CD8-positive, alpha-beta memory T cell (primary cell): ENCODE measurements around the gene ZNF433. TPM values are rescaled to one million over a fixed set of nuclear protein-coding genes. Genes with fewer than 3 reads are reported as not detected.
"Not testable (repeated sequence)": the region's sequence is repeated elsewhere in the genome, so short reads cannot be mapped to it uniquely, and the experiment has no call there.

Experiments
- CTCF ChIA-PET: fragments of 350-600 bp; sonication (Branson Sonifier 250); formaldehyde crosslinking; loops from one replicate; lab custom pipeline; 2021; ENCODE audit warnings: antibody characterized with exemption; lab: Charles Lee
- POLR2A ChIA-PET: fragments of 350-600 bp; sonication (Branson Sonifier 250); formaldehyde crosslinking; loops from one replicate; lab custom pipeline; 2021; ENCODE audit warnings: antibody characterized with exemption; lab: Charles Lee
- DNase-seq, 5 donors: peaks; one replicate each; pipeline versions ENCODE4 v3.0.0 to v3.0.0-alpha.2; 2020 to 2022; ENCODE audit warnings: mixed read lengths in 1 of 5
- H3K27ac ChIP-seq: one replicate; pipeline ENCODE4 v1.7.0; 2013; ENCODE audit warnings: low read depth, mild to moderate bottlenecking, low read length, moderate library complexity
- H3K27me3 ChIP-seq: 2 replicates; pipeline ENCODE4 v1.7.0; 2013; ENCODE audit warnings: low read length, mild to moderate bottlenecking; ENCODE audit not compliant: insufficient read depth, poor library complexity, severe bottlenecking
- H3K36me3 ChIP-seq: 2 replicates; pipeline ENCODE4 v1.7.0; 2013; ENCODE audit warnings: mild to moderate bottlenecking, low read length, moderate library complexity; ENCODE audit not compliant: insufficient read depth
- H3K4me1 ChIP-seq: 2 replicates; pipeline ENCODE4 v1.7.0; 2013; ENCODE audit warnings: mild to moderate bottlenecking, low read length, moderate library complexity; ENCODE audit not compliant: insufficient read depth
- H3K4me3 ChIP-seq: 2 replicates; pipeline ENCODE4 v1.7.0; 2013; ENCODE audit warnings: mild to moderate bottlenecking, low read length
- H3K9me3 ChIP-seq: 2 replicates; pipeline ENCODE4 v1.7.0; 2013; ENCODE audit warnings: mild to moderate bottlenecking, low read length
- H3K27ac Mint-ChIP-seq, 8 donors: one replicate each; pipeline ENCODE4 v1.8.0; 2020 to 2021; ENCODE audit warnings: mixed read lengths in 8 of 8, mild to moderate bottlenecking in 6 of 8, inconsistent platforms in 3 of 8, moderate library complexity in 3 of 8
- H3K27me3 Mint-ChIP-seq, 2 donors: one replicate each; pipeline ENCODE4 v1.8.0; 2020 to 2021; ENCODE audit warnings: mixed read lengths in 2 of 2, mild to moderate bottlenecking in 1 of 2, moderate library complexity in 1 of 2
- H3K36me3 Mint-ChIP-seq, 3 donors: one replicate each; pipeline ENCODE4 v1.8.0; 2020 to 2021; ENCODE audit warnings: mixed read lengths in 3 of 3, inconsistent platforms in 1 of 3, mild to moderate bottlenecking in 1 of 3
- H3K4me1 Mint-ChIP-seq, 3 donors: one replicate each; pipeline ENCODE4 v1.8.0; 2020 to 2021; ENCODE audit warnings: mixed read lengths in 3 of 3, inconsistent platforms in 1 of 3, mild to moderate bottlenecking in 1 of 3
- H3K4me3 Mint-ChIP-seq, 7 donors: one replicate each; pipeline ENCODE4 v1.8.0; 2020 to 2021; ENCODE audit warnings: mixed read lengths in 7 of 7, mild to moderate bottlenecking in 6 of 7, moderate library complexity in 4 of 7, inconsistent platforms in 2 of 7
- H3K9me3 Mint-ChIP-seq, 5 donors: one replicate each; pipeline ENCODE4 v1.8.0; 2020 to 2022; ENCODE audit warnings: mixed read lengths in 5 of 5, mild to moderate bottlenecking in 3 of 5, moderate library complexity in 2 of 5, inconsistent platforms in 1 of 5
- polyA plus RNA-seq: library from polyadenylated mRNA; unstranded; fragments of 300-500 nt; fragmentation: Illumina TruSeq; gene quantifications from one replicate; pipeline ENCODE4 v1.2.3, GENCODE V29; 2021
- total RNA-seq, 2 experiments: library from RNA; stranded (reverse); gene quantifications; one replicate each; pipeline ENCODE4 v1.2.3, GENCODE V29; 2021

The ZNF433 gene
- under 1 TPM; 0.35 to 0.58 TPM for total RNA-seq
- polyA plus RNA-seq: 3.2 TPM

GRCh38 chr19:12035220-12036172 lies at the start of gene ZNF433:
ZNF433 (minus strand) TSS chr19:12035679; CDS start chr19:12035539, 140 bp downstream.
- POLR2A ChIA-PET: no interaction called here
- CTCF ChIA-PET: interaction anchor here (0.8 to 1.4 kb wide), 4 partner anchors 16 to 112 kb away, joined by 3 to 6 read pairs (median 4); no protein-coding TSS in a partner anchor
- Mint-ChIP-seq H3K27me3 (peaks cover 8 to 13% of the 10 kb centered on the region in 2 donors), H3K36me3 (peaks cover 0 to 26% (median 2%) of the 10 kb centered on the region in 3 donors), H3K4me1 (peaks cover 5 to 17% (median 7%) of the 10 kb centered on the region in 3 donors), H3K4me3 (peak within 1 kb of the TSS; percentile 75 to 93 (median 84)), H3K9me3 (peaks cover 0 to 52% (median 30%) of the 10 kb centered on the region in 5 donors), H3K27ac (peak within 1 kb of the TSS in 4 of 8 donors; percentile 26 to 64 (median 54))
- H3K4me1 ChIP-seq: no peaks in the 10 kb centered on the region
- H3K27ac ChIP-seq: no peak within 1 kb of the TSS
- peak within 1 kb of the TSS; percentile 40 for H3K4me3 ChIP-seq
- no peaks in the 10 kb centered on the region for H3K36me3 ChIP-seq
- H3K9me3 ChIP-seq: no peaks in the 10 kb centered on the region
- peak; percentile 35 to 64 (median 55) for DNase-seq
- H3K27me3 ChIP-seq: no peaks in the 10 kb centered on the region

DNA sequence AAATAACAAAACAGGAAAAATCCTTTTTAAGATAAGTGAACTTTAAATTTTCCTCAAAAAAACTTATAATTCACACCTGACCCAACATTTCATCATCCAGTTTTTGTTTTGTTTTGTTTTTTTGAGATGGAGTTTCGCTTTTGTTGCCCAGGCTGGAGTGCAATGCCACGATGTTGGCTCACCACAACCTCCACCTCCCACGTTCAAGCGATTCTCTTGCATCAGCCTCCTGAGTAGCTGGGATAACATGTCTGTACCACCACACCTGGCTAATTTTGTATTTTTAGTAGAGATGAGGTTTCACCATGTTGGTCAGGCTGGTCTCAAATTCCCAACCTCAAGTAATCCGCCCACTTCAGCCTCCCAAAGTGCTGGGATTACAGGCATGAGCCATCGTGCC lies 47.9 kb upstream of the ZNF433 start:
- H3K4me3 ChIP-seq, H3K27ac ChIP-seq, H3K36me3 ChIP-seq, H3K9me3 ChIP-seq, H3K4me1 ChIP-seq, H3K27me3 ChIP-seq, H3K27me3 Mint-ChIP-seq, DNase-seq, CTCF ChIA-PET, H3K27ac Mint-ChIP-seq, POLR2A ChIA-PET, H3K36me3 Mint-ChIP-seq, H3K4me3 Mint-ChIP-seq, H3K4me1 Mint-ChIP-seq: not testable (repeated sequence)
- peaks cover 10 to 45% (median 38%) of the 10 kb centered on the region in 5 donors for H3K9me3 Mint-ChIP-seq

DNA sequence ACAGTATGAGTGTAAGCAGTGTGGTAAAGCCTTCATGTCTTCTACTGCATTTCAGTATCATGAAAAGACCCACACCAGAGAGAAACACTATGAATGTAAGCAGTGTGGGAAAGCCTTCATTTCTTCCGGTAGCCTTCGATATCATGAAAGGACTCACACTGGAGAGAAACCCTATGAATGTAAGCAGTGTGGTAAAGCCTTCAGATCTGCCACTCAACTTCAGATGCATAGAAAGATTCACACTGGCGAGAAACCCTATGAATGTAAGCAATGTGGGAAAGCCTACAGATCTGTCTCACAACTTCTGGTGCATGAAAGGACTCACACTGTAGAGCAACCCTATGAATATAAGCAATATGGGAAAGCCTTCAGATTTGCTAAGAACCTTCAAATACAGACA lies 41.9 kb upstream of the ZNF433 start:
- ChIA-PET POLR2A (no interaction called here), CTCF (no interaction called here)
- Mint-ChIP-seq H3K9me3 (peaks cover 27 to 91% (median 83%) of the 10 kb centered on the region in 5 donors), H3K4me1 (no peaks in the 10 kb centered on the region), H3K36me3 (peaks cover 14 to 51% (median 45%) of the 10 kb centered on the region in 3 donors), H3K4me3 (no peak overlapping the region), H3K27ac (no peak overlapping the region), H3K27me3 (no peaks in the 10 kb centered on the region)
- DNase-seq: no peak
- Histone ChIP-seq H3K4me1 (no peaks in the 10 kb centered on the region), H3K27ac (no peak overlapping the region), H3K27me3 (no peaks in the 10 kb centered on the region), H3K9me3 (peaks cover 39% of the 10 kb centered on the region), H3K4me3 (no peak overlapping the region), H3K36me3 (peaks cover 24% of the 10 kb centered on the region)

DNA sequence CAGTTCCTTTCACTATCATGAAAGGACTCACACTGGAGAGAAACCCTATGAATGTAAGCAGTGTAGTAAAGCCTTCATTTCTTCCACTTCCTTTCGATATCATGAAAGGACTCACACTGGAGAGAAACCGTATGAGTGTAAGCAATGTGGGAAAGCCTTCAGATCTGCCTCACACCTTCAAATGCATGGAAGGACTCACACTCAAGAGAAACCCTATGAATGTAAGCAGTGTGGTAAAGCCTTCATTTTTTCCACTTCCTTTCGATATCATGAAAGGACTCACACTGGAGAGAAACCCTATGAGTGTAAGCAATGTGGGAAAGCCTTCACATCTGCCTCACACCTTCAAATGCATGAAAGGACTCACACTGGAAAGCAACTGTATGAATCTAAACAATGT lies 40.9 kb upstream of the ZNF433 start:
- H3K36me3 ChIP-seq: peaks cover 24% of the 10 kb centered on the region
- H3K4me3 Mint-ChIP-seq, H3K4me3 ChIP-seq, H3K27ac ChIP-seq, CTCF ChIA-PET, H3K27me3 Mint-ChIP-seq, H3K27me3 ChIP-seq, DNase-seq, H3K27ac Mint-ChIP-seq, H3K4me1 ChIP-seq, POLR2A ChIA-PET, H3K4me1 Mint-ChIP-seq: not testable (repeated sequence)
- H3K36me3 Mint-ChIP-seq: peaks cover 14 to 53% (median 45%) of the 10 kb centered on the region in 3 donors
- peaks cover 39% of the 10 kb centered on the region for H3K9me3 ChIP-seq
- H3K9me3 Mint-ChIP-seq: peaks cover 27 to 93% (median 86%) of the 10 kb centered on the region in 5 donors

GRCh38 chr19:12075538-12076139 lies 40.2 kb upstream of the ZNF433 start:
- Histone ChIP-seq H3K4me3 (no peak overlapping the region), H3K9me3 (peaks cover 39% of the 10 kb centered on the region), H3K27ac (no peak overlapping the region), H3K27me3 (no peaks in the 10 kb centered on the region), H3K4me1 (no peaks in the 10 kb centered on the region), H3K36me3 (peaks cover 24% of the 10 kb centered on the region)
- ChIA-PET CTCF (no interaction called here), POLR2A (no interaction called here)
- Mint-ChIP-seq H3K9me3 (peaks cover 21 to 93% (median 86%) of the 10 kb centered on the region in 5 donors), H3K4me3 (no peak overlapping the region), H3K27ac (no peak overlapping the region), H3K36me3 (peaks cover 18 to 56% (median 47%) of the 10 kb centered on the region in 3 donors), H3K4me1 (no peaks in the 10 kb centered on the region), H3K27me3 (no peaks in the 10 kb centered on the region)
- DNase-seq: no peak

DNA sequence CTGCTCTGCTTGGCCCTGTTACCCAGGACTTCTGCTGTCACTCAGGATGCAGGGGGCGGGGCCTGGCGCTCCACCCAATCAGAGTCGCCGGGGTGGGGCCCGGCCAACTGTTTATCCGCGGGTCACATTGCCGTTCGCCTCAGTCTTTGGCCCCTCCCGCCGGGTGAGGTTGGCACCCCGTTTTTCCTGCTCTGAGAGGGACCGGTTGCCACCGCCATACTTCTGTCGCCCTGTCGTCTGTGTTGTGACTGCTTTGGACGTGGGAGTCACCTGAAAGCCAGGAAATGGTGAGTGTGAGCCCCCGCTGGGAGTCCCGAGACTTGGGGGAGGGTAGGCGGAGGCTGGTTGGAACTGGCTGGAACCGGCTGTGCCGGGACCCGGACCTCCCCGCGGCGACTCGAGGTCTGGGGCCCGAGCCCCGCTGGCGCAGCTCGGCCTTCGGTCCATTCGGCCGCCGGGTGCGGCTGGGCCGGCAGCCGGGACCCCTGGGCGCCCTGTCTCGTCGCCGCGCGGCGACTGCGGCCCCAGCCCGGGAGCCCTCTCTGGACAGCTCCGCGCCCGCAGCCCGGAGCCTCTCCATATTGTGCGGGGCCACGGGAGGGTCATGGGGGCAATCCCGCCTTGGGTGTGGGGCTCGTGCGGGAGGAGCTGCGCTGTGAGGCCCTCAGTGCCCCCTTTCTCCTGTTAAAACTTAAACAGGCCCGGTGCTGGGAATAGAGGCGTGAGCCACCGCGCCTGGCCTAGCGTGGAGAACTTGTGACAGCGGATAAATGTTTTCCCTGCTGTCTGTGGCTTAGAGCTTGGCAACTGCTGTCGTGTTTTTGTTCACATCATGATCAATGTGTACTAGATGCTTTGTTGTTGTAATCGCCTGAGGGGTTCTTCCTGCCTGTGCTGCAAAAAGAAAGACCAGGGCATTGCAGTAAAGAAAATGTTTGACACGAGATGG lies 29.4 kb upstream of the ZNF433 start, which contains the start of gene ZNF844:
Gene ZNF844, plus strand, starts transcription at position 142 of the 949 bp plus-strand sequence. Its CDS starts 143 bp downstream, at position 285.
- Histone ChIP-seq H3K9me3 (no peaks in the 10 kb centered on the region), H3K27me3 (no peaks in the 10 kb centered on the region), H3K4me3 (peak within 1 kb of the TSS; percentile 66), H3K36me3 (no peaks in the 10 kb centered on the region), H3K4me1 (no peaks in the 10 kb centered on the region), H3K27ac (peak within 1 kb of the TSS; percentile 51)
- Mint-ChIP-seq H3K36me3 (peaks cover 1 to 11% (median 11%) of the 10 kb centered on the region in 3 donors), H3K27ac (peak within 1 kb of the TSS in 6 of 8 donors; percentile 60 to 95 (median 66)), H3K4me3 (peak within 1 kb of the TSS; percentile 80 to 91 (median 85)), H3K4me1 (peaks cover 5 to 16% (median 14%) of the 10 kb centered on the region in 3 donors), H3K9me3 (peaks cover 0 to 21% (median 17%) of the 10 kb centered on the region in 5 donors), H3K27me3 (no peaks in the 10 kb centered on the region)
- ChIA-PET CTCF (interaction anchor here (0.9 kb wide), 1 partner anchor 684 kb away, joined by 3 read pairs; no protein-coding TSS in a partner anchor), POLR2A (interaction anchor here (0.5 kb wide), 1 partner anchor 299 kb away, joined by 3 read pairs; no protein-coding TSS in a partner anchor)
- DNase-seq: peak; percentile 46 to 76 (median 52)

DNA sequence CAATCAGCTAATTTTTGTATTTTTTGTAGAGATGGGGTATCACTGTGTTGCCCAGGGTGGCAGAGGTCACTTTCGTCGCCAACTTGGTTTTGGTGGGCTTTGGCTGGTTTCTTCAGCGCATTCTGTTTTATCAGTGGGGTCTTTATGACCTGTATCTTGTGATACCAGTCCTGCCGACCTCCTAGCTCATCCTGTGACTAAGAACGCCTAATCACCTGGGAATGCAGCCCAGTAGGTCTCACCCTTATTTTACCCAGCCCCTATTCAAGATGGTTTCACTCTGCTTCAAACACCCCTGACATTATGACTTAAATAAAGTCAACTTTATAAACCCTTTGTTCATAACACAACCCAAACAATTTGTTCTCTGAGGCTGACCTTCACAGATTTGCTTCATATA lies 20.3 kb upstream of the ZNF433 start:
- no peak overlapping the region for H3K27ac Mint-ChIP-seq
- Histone ChIP-seq H3K4me3 (no peak overlapping the region), H3K36me3 (no peaks in the 10 kb centered on the region), H3K4me1 (peaks cover 6% of the 10 kb centered on the region), H3K27me3 (no peaks in the 10 kb centered on the region), H3K27ac (no peak overlapping the region), H3K9me3 (no peaks in the 10 kb centered on the region)
- peaks cover 0 to 3% (median 2%) of the 10 kb centered on the region in 3 donors for H3K36me3 Mint-ChIP-seq
- POLR2A ChIA-PET: no interaction called here
- H3K27me3 Mint-ChIP-seq: peaks cover 9 to 19% of the 10 kb centered on the region in 2 donors
- CTCF ChIA-PET: interaction anchor here (0.8 to 2.6 kb wide), 4 partner anchors 11 to 133 kb away, joined by 3 to 7 read pairs (median 3); partner anchors contain the start of gene ZNF20
- no peak for DNase-seq
- H3K9me3 Mint-ChIP-seq: peaks cover 0 to 9% (median 4%) of the 10 kb centered on the region in 5 donors
- H3K4me3 Mint-ChIP-seq: no peak overlapping the region
- peaks cover 15 to 21% (median 17%) of the 10 kb centered on the region in 3 donors for H3K4me1 Mint-ChIP-seq
